Measurements from ENCODE around the gene SLC17A5.

The SLC17A5 gene

GRCh38 chr6:73665686-73666319, 12.0 kb upstream of the SLC17A5 start:
- TF ChIP-seq EZH2 (IDR thresholded peaks at IDR 0.05; ENCODE audit: borderline replicate concordance, low read depth, low read length, severe bottlenecking) (no peak), CTCF (IDR thresholded peaks at IDR 0.05; ENCODE audit: borderline replicate concordance, extremely low read depth, low read length, poor library complexity, severe bottlenecking) (no peak)
- H3K4me3 ChIP-seq (ENCODE audit: low read depth in 1 of 2, low read length in 2 of 2) = no peak overlapping the region
- H3K4me2 ChIP-seq (ENCODE audit: insufficient read depth, low read length) = no peak overlapping the region
- no peak for DNase-seq
- H3K9ac ChIP-seq (ENCODE audit: low read depth, low read length) = no peak overlapping the region
- H3K9me3 ChIP-seq (ENCODE audit: insufficient read depth, low read length, severe bottlenecking) = no peaks in the 10 kb centered on the region
- ATAC-seq (ENCODE audit: insufficient read depth, low read depth) = no peak
- H4K20me1 ChIP-seq (ENCODE audit: insufficient read depth, low read length) = no peaks in the 10 kb centered on the region
- H3K79me2 ChIP-seq (ENCODE audit: insufficient read depth, low read length) = no peaks in the 10 kb centered on the region
- no peaks in the 10 kb centered on the region for H3K27me3 ChIP-seq (ENCODE audit: insufficient read depth, low read length, poor library complexity)
- H3K4me1 ChIP-seq (ENCODE audit: insufficient read depth, low read length) = no peaks in the 10 kb centered on the region
- no peaks in the 10 kb centered on the region for H3K36me3 ChIP-seq (ENCODE audit: insufficient read depth, low read length)
- H2AFZ ChIP-seq (ENCODE audit: low read depth, low read length) = no peak overlapping the region
- H3K27ac ChIP-seq (ENCODE audit: low read length) = no peak overlapping the region

- Histone ChIP-seq H3K79me2 (ENCODE audit: insufficient read depth, low read length) (no peaks in the 10 kb centered on the region), H3K9me3 (ENCODE audit: insufficient read depth, low read length, severe bottlenecking) (no peaks in the 10 kb centered on the region), H3K27ac (ENCODE audit: low read length) (no peak overlapping the region), H2AFZ (ENCODE audit: low read depth, low read length) (no peak overlapping the region), H3K4me2 (ENCODE audit: insufficient read depth, low read length) (no peak overlapping the region), H3K4me1 (ENCODE audit: insufficient read depth, low read length) (no peaks in the 10 kb centered on the region), H3K27me3 (ENCODE audit: insufficient read depth, low read length, poor library complexity) (no peaks in the 10 kb centered on the region), H4K20me1 (ENCODE audit: insufficient read depth, low read length) (no peaks in the 10 kb centered on the region), H3K36me3 (ENCODE audit: insufficient read depth, low read length) (no peaks in the 10 kb centered on the region), H3K4me3 (ENCODE audit: low read depth in 1 of 2, low read length in 2 of 2) (no peak overlapping the region), H3K9ac (ENCODE audit: low read depth, low read length) (no peak overlapping the region)
- no peak for DNase-seq
- TF ChIP-seq CTCF (IDR thresholded peaks at IDR 0.05; ENCODE audit: borderline replicate concordance, extremely low read depth, low read length, poor library complexity, severe bottlenecking) (no peak), EZH2 (IDR thresholded peaks at IDR 0.05; ENCODE audit: borderline replicate concordance, low read depth, low read length, severe bottlenecking) (no peak)
- no peak for ATAC-seq (ENCODE audit: insufficient read depth, low read depth)
These were observed 10.9 kb upstream of the SLC17A5 start for GRCh38 chr6:73664701-73665100.

GRCh38 chr6:73657201-73657600, 3.4 kb upstream of the SLC17A5 start:
- H4K20me1 ChIP-seq (ENCODE audit: insufficient read depth, low read length) = no peaks in the 10 kb centered on the region
- no peak overlapping the region for H3K27ac ChIP-seq (ENCODE audit: low read length)
- H2AFZ ChIP-seq (ENCODE audit: low read depth, low read length) = no peak overlapping the region
- no peak for ATAC-seq (ENCODE audit: insufficient read depth, low read depth)
- TF ChIP-seq CTCF (IDR thresholded peaks at IDR 0.05; ENCODE audit: borderline replicate concordance, extremely low read depth, low read length, poor library complexity, severe bottlenecking) = no peak
- no peak for TF ChIP-seq EZH2 (IDR thresholded peaks at IDR 0.05; ENCODE audit: borderline replicate concordance, low read depth, low read length, severe bottlenecking)
- H3K27me3 ChIP-seq (ENCODE audit: insufficient read depth, low read length, poor library complexity) = no peaks in the 10 kb centered on the region
- peaks cover 22% of the 10 kb centered on the region for H3K4me1 ChIP-seq (ENCODE audit: insufficient read depth, low read length)
- DNase-seq = no peak
- no peak overlapping the region for H3K4me3 ChIP-seq (ENCODE audit: low read depth in 1 of 2, low read length in 2 of 2)
- no peaks in the 10 kb centered on the region for H3K36me3 ChIP-seq (ENCODE audit: insufficient read depth, low read length)
- no peak overlapping the region for H3K9ac ChIP-seq (ENCODE audit: low read depth, low read length)
- H3K4me2 ChIP-seq (ENCODE audit: insufficient read depth, low read length) = no peak overlapping the region
- H3K79me2 ChIP-seq (ENCODE audit: insufficient read depth, low read length) = peaks cover 7% of the 10 kb centered on the region
- no peaks in the 10 kb centered on the region for H3K9me3 ChIP-seq (ENCODE audit: insufficient read depth, low read length, severe bottlenecking)
